HG03064 (cell line): Measurements from ENCODE around the gene FBXL22.

ENCODE experiments used
- ATAC-seq: cut with Tn5 transposase; IDR thresholded peaks from one replicate; pipeline ENCODE4 v1.9.1; 2021; ENCODE audit warnings: low read depth; ENCODE audit not compliant: unreplicated experiment

The FBXL22 gene

GRCh38 chr15:63597038-63597790 lies at the start of gene FBXL22:
Gene FBXL22 (plus strand): TSS chr15:63597387. CDS start chr15:63597393, 6 bp downstream.
- no peak for ATAC-seq

DNA sequence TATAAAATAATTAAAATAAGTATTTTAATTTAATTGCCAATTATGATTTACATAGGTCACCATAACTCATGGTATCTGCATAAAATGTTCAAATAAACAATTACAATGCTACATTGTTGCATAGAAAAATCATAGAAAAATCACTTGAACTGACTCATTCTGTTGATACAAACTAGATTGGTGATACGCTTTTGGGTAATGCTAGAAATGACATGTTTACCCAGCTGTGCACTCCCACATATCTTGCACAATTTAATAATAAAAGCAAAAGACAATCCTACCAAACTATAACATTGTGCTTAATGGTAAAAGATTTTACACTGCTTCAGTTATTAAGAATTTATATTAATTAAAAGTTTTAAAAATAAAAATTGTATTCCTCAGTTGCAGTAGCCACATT lies 45.8 kb upstream of the FBXL22 start:
- no peak for ATAC-seq

GRCh38 chr15:63553388-63553791 lies 43.8 kb upstream of the FBXL22 start:
- ATAC-seq: no peak

GRCh38 chr15:63554337-63554927 lies 42.8 kb upstream of the FBXL22 start:
- ATAC-seq: no peak

DNA sequence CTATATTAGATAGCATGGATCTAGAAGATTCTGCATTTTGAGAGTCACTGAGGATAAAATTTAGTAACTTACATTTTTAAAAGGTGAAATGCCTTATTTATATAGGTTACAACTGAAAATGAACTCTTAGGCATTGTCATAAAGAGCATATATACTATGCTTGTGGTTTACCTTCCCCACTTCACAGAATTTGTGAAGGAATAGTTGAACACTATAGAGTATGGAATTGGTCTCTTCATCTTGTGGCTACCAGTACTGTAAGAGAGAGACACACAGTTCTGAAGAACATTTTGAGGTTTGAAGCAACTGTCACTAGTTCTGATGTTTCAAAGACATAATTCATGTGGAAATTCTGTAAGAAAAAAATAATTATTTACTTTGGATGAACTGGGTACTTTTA lies 41.7 kb upstream of the FBXL22 start:
- no peak for ATAC-seq

- ATAC-seq: no peak
Observed at GRCh38 chr15:63556246-63556645, 40.9 kb upstream of the FBXL22 start.

DNA sequence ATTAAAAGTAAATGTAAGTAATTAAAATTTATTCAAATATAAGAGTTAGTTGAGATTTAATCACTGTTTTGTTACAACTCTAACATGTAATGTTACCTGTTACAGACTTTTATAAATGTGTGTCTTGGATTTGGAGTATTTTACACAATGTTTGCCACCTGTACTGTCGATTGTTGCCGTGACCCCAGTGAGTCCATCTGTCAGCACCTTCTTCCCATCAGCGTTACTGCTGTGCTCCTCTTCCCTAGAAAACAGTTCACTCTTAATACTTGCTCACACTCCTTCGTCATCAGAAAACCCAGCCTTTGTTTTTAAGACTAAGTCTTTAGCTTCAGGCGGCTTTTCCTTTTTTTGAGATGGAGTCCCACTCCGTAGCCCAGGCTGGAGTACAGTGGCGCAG lies 40.5 kb upstream of the FBXL22 start:
- ATAC-seq: no peak

DNA sequence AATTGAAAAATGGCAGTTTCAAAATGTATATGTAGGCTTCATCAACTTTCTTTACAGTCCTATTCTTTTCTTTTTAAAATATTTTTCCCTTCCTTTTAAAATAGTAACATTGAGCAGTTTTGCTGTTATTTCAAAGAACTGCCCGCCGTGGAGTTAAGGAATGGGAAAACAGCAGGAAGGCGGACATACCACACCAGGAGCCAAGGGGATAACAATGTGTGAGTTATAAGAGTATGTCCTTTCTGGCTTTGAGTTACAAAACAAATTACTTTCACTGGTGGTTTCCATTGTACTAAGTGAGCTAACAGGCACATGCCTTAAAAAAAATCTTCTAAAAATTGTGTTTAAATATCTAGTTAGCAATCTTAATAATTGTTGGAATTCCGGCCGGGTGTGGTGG lies 37.4 kb upstream of the FBXL22 start:
- no peak for ATAC-seq

DNA sequence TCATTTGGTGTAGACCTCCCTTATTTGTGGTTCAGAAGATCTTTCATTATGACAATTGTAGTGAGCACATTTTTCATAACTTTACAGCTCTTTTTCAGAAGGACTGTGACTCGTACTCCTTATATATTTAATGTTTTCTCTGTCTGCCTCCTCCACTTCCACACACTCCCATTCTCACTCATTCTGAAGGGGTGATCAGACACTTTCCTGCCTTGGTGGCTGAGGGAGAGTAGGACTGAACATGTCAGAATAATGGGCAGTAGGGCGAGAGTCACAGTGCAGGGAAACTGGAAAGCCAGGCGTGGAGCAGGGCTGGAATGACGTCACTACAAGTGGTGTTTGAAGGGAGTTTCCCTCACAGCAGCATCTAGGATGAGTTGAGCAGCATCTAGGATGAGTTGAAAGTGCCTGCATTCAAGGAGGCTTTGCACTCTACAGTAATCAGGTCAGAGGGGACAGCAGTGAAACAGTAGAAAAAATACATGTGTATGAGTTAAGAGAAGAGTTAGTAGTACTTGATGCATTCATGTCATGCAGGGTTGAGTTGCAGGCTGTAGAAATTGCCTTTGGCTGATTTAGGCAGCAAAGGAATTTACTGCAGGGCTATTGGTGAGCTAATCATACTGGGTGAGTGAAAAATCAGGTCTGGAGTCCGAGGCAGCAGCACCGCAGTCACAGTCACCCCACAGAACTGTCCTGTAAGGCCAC lies 36.3 kb upstream of the FBXL22 start:
- ATAC-seq: no peak

DNA sequence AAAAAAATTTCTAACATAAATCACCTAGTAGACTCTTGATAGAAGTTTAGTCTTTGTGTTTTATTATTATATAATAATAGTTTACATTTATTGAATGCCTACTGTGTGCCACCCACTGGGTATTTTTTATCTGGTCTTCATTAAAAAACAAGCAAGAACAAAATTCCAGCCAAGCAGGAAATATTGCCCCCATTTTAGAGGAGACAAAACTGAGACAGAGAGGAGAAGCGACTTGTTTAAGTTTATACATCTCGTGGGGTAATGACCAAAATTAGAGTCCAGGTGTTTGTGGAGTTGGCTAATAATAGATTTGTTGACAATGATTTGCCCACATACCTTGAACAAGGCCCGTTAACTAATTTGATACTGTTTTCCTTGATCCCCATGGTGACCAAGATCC lies 33.1 kb upstream of the FBXL22 start:
- no peak for ATAC-seq

GRCh38 chr15:63565536-63566186 lies 31.5 kb upstream of the FBXL22 start:
- ATAC-seq: no peak

DNA sequence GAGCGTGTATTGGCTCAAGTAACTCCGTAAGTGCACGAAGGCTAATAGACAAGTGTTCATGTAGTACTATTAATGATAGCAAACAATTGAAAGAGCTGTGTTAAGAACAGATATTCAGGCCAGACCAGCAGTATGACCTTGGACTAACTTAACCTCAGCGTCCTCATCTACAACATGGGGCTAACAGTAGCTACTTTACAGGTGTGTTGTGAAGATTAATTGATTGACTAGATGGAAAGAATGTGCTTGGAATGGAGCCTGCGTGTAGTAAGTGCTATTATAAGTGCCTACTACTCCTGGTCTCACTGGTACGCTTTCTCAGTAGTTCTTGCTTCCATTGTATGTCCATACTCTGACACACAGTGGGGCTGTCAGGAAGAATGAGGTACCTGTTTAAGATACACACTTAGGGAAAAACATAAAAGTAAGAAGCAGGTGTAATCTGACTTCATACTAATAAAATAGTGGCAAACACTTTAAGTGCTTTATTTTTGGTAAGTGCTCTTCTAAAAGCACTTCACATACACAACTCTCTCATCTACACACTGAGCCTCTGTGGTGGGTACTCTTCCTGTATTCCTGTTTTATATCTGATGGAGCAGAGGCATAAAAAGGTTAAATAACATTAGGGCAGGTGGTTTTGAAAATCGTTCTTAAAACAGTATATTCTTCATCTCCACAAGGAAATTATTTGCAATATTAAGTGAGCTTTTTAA lies 24.3 kb upstream of the FBXL22 start:
- ATAC-seq: no peak

DNA sequence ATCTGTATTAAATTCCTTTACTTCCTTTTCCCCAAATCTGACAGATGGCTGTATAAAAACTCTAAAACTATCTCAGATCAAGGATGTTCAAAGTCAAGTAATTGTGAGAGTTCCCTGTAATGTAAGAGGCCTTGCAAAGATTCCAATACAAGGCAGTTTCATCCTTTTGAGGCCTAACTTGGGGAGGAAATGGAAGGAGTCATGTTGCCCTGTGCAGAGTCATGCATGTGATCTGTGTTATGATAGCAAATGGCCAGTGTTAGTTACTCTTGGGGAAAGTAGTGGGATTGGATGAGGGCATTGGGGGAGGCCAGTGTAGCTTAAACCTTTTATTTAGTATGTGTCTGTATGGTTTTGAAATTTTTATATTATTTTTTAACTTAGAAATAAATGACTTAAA lies 23.7 kb upstream of the FBXL22 start:
- no peak for ATAC-seq

GRCh38 chr15:63575312-63575711 lies 21.9 kb upstream of the FBXL22 start:
- ATAC-seq: no peak

- no peak for ATAC-seq
Observed at GRCh38 chr15:63576441-63576840, 20.7 kb upstream of the FBXL22 start.

DNA sequence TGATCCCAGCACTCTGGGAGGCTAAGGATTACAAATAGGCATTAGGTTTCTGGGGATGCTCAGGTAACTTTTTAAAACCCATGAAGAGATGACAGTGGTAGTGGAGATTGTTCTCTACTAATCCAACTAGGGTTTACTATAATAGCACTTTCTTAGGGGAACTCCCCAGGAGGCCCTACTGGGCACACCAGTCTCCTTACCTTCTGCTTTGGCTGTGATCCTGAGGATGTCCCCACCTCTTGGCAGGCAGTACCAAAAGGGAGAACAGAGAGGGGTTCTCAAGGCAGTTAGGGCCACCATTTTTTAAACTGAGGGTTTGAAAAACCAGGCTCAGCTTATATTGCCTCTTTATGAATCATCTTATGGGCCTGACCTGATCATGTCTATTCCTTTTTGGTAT lies 15.0 kb upstream of the FBXL22 start:
- no peak for ATAC-seq

GRCh38 chr15:63582718-63583426 lies 14.3 kb upstream of the FBXL22 start:
- no peak for ATAC-seq

DNA sequence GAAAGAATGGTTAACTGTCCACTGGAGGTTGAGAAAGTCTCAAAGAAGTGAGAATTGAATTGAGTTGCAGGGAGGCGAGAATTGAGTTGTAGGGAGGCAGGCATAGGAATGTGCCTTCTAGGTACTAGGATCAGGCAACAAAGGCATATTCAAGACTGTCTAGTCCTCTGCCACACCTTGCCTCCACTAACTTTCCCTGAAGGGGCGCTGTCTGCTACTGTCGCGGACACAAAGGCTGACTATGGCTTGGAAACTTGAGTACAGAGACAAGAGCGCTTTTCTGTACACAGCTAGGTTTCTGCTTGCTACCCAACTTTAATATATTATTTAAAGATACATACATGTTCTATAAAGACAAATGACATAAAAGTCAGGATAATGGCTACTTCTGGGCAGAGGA lies 10.4 kb upstream of the FBXL22 start:
- ATAC-seq: no peak

- no peak for ATAC-seq
Observed at GRCh38 chr15:63587527-63587926, 9.7 kb upstream of the FBXL22 start.

DNA sequence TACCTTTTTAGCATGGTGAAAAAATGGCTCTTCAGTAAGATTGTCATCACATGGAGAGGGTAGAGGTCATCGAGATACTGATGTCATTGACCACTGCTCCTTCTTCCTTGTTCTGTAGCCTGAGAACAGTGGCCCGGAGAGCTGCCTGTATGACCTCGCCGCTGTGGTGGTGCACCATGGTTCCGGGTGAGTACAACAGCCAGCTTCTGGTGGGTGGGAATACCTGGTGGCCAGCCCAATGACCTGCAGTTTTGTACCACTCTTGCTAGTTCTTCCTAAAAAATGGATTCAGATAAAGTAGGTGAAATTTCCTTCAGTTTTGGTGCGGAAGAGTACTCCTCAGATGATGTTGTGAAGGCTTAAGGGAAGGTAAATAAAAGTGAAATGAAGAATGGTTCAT lies 8.4 kb upstream of the FBXL22 start:
- no peak for ATAC-seq
